Lung (tissue), 12 donors: Measurements from ENCODE around the gene MUSK. TPM values are rescaled to one million over a fixed set of nuclear protein-coding genes. Genes with fewer than 3 reads are reported as not detected.

Source experiments
- ATAC-seq: fragments of 200-7000 bp; cut with Tn5 transposase; one replicate; pipeline ENCODE4 v1.9.1; 2020; ENCODE audit warnings: moderate number of reproducible peaks; ENCODE audit not compliant: insufficient read depth, low FRiP score
- DNase-seq, 3 donors: peaks; one replicate each; pipeline ENCODE4 v3.0.0-alpha.2; 2013 to 2017
- H3K27ac ChIP-seq, 2 donors: one replicate each; pipeline ENCODE4 v1.5.1; 2013; ENCODE audit warnings: mild to moderate bottlenecking in 2 of 2, moderate library complexity in 2 of 2, control low read depth in 1 of 2, inconsistent platforms in 1 of 2, low read depth in 1 of 2, low read length in 1 of 2
- H3K27me3 ChIP-seq, 3 donors: one replicate each; pipeline ENCODE4 v1.5.1; 2013; ENCODE audit warnings: low read length in 2 of 3; ENCODE audit not compliant: control insufficient read depth in 3 of 3, insufficient read depth in 3 of 3
- H3K36me3 ChIP-seq, 4 donors: one replicate each; pipeline ENCODE4 v1.5.1; 2013; ENCODE audit warnings: low read length in 4 of 4, mild to moderate bottlenecking in 1 of 4, moderate library complexity in 1 of 4; ENCODE audit not compliant: control insufficient read depth in 4 of 4, insufficient read depth in 4 of 4
- H3K4me1 ChIP-seq, 5 donors: one replicate each; pipeline ENCODE4 v1.5.1; 2013; ENCODE audit warnings: low read length in 5 of 5, mild to moderate bottlenecking in 2 of 5, moderate library complexity in 1 of 5; ENCODE audit not compliant: control insufficient read depth in 5 of 5, insufficient read depth in 5 of 5
- H3K4me3 ChIP-seq: one replicate; pipeline ENCODE4 v1.5.1; 2013; ENCODE audit warnings: mild to moderate bottlenecking, control low read depth, moderate library complexity
- H3K9ac ChIP-seq, 2 donors: one replicate each; pipeline ENCODE4 v1.5.1; 2013; ENCODE audit warnings: low read length in 2 of 2, control low read depth in 1 of 2; ENCODE audit not compliant: insufficient read depth in 1 of 2
- H3K9me3 ChIP-seq, 4 donors: one replicate each; pipeline ENCODE4 v1.5.1; 2013; ENCODE audit warnings: low read length in 3 of 4, mild to moderate bottlenecking in 1 of 4, moderate library complexity in 1 of 4; ENCODE audit not compliant: control insufficient read depth in 4 of 4, insufficient read depth in 3 of 4
- WGBS, 2 donors: extraction: QIAGEN DNeasy Blood & Tissue Kit; methylation state at CpG; one replicate each; pipeline ENCODE4 v1.1.7; 2013; 5-methylcytosine and 5-hydroxymethylcytosine counted together
- polyA plus RNA-seq, 2 donors: library from polyadenylated mRNA; stranded (reverse); fragments of 200-250 nt; gene quantifications; one replicate each; pipeline ENCODE4 v1.2.1, GENCODE V29; 2013
- total RNA-seq, 2 donors: library from RNA; depleted of rRNA in 1 of 2; stranded (reverse); fragments of >200 nt in 1 of 2; gene quantifications; one replicate each; pipeline ENCODE4 v1.2.1, GENCODE V29; 2014 to 2021
- TF ChIP-seq, protein P1 (sequence below): IDR thresholded peaks from 2 replicates; pipeline ENCODE4 v1.5.1; 2012; ENCODE audit warnings: mild to moderate bottlenecking; ENCODE audit errors: control extremely low read depth, extremely low read depth
- donor health status: control.
- donor health status: control.
- donor health status: Bipolar disorder and iron deficiency.
- donor health status: healthy.
- donor health status: DM: yes; HTN: yes; CAD: no.

Gene MUSK
- total and polyA plus RNA-seq, 4 donors: 0.14 to 2.8 (median 0.43) TPM

DNA sequence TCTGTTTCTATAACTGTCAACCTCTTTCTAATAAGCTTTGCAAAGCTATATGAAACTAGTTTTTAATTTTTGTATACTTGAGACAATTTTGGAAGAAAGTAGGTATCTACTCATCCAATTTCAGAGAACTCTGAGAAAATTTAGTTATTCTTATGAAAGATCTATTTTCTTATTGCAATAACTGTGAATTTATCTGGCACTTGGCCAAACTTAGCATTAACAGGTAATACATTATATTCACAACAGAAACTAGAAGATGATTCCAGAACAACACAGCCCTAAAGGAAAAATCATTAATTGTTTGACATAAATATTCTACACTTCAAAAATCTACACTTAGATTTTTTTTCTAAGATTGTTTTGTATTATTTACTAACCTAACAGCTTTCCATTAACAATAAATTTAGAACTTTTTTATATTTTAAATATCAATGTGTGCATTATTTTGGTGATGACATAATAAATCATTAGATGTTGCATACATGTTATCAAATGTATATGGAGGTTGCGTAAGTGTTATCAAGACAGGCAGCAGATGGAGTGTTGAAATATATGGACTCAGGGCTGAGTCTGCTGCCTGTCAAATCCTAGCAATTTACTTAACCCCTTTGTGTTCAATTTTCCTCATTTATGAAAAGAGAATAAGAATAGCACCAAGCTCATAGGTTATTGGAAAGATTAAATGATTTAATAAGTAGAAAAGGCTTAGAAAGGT, 141.8 kb downstream of the MUSK start:
- ATAC-seq (no peak), DNase-seq (peak in 2 of 3 donors; percentile 72 to 84)
- no peak overlapping the region for H3K27ac ChIP-seq
- TF ChIP-seq, protein P1, sequence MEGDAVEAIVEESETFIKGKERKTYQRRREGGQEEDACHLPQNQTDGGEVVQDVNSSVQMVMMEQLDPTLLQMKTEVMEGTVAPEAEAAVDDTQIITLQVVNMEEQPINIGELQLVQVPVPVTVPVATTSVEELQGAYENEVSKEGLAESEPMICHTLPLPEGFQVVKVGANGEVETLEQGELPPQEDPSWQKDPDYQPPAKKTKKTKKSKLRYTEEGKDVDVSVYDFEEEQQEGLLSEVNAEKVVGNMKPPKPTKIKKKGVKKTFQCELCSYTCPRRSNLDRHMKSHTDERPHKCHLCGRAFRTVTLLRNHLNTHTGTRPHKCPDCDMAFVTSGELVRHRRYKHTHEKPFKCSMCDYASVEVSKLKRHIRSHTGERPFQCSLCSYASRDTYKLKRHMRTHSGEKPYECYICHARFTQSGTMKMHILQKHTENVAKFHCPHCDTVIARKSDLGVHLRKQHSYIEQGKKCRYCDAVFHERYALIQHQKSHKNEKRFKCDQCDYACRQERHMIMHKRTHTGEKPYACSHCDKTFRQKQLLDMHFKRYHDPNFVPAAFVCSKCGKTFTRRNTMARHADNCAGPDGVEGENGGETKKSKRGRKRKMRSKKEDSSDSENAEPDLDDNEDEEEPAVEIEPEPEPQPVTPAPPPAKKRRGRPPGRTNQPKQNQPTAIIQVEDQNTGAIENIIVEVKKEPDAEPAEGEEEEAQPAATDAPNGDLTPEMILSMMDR: no peak
- no peaks in the 10 kb centered on the region for H3K36me3 ChIP-seq
- peaks cover 0 to 4% (median 3%) of the 10 kb centered on the region in 5 donors for H3K4me1 ChIP-seq
- no peaks in the 10 kb centered on the region for H3K9me3 ChIP-seq
- no peaks in the 10 kb centered on the region for H3K27me3 ChIP-seq
- no peak overlapping the region for H3K4me3 ChIP-seq
- WGBS, 2 donors: 83 to 93% methylated on average over 1 of the region's 1 CpG
- H3K9ac ChIP-seq: no peak overlapping the region

DNA sequence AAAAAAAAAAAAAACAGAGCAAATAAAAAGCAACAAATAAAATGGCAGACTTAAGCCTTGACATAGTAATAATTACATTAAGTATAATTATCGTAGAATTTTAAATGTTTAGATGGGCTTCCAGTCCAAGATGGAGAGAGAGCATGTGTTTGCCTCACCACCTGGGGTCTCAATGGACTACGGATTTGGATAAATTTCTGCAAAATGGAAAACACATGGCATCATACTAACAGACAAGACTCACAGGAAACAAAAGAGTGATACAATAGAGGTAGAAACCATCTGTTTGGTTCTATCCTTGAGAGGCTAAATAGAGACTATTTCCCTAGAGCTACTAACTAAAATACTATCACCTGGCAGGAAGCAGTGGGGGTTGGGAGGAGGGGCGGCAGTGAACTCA, 144.3 kb downstream of the MUSK start:
- Histone ChIP-seq H3K27me3 (no peaks in the 10 kb centered on the region), H3K27ac (no peak overlapping the region), H3K9me3 (no peaks in the 10 kb centered on the region), H3K4me1 (peaks cover 0 to 4% (median 3%) of the 10 kb centered on the region in 5 donors), H3K4me3 (no peak overlapping the region), H3K36me3 (no peaks in the 10 kb centered on the region), H3K9ac (no peak overlapping the region)
- DNase-seq: no peak
- 76 to 91% methylated on average over 3 of the region's 3 CpGs for WGBS, 2 donors
- no peak for ATAC-seq
- TF ChIP-seq, protein P1: no peak

DNA sequence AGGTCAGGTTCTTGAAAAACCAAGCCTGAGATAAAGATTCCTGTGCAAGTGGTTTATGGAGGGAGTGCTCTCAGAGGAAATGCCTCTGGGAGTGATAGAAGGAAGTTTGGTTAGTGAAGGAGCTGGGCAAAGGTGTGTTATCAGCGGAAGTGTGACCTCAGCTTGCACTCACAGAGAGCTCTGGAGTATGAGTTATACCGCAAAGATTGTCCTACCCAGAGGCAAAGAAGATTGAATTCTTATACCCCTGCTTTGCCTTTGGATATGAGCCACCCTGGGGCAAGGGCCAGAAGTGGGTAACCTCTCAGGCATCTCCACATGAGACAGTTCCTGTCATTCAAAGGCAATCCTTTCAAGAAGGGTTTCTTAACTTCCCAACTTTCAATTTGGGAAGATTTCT, 145.6 kb downstream of the MUSK start:
- H3K36me3 ChIP-seq: no peaks in the 10 kb centered on the region
- H3K4me1 ChIP-seq: peaks cover 0 to 4% (median 0%) of the 10 kb centered on the region in 5 donors
- WGBS, 2 donors: 51 to 83% methylated on average over 2 of the region's 2 CpGs
- TF ChIP-seq, protein P1: no peak
- ATAC-seq (no peak), DNase-seq (no peak)
- no peaks in the 10 kb centered on the region for H3K27me3 ChIP-seq
- no peak overlapping the region for H3K9ac ChIP-seq
- H3K4me3 ChIP-seq: no peak overlapping the region
- no peaks in the 10 kb centered on the region for H3K9me3 ChIP-seq
- H3K27ac ChIP-seq: no peak overlapping the region

DNA sequence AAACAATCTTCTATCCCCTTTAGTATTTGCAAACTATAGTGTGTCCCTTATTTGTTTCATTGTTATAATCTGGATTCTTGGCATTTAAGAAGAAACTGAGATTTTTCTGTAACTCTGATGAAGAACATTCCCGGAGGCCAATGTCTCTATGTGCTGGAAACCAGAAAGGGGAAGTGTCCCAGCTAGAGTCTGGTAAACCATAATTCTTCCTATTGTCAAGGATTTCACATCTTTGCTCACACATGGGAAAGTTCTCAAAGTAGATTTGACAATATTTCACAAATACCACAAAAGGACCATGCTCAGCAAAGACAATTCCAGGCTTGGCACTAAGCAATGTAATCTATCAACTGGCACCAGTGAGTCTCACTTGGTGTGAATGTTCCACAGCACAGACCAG, 146.8 kb downstream of the MUSK start:
- ATAC-seq: no peak
- DNase-seq: no peak

More for the DNA sequence above, 146.8 kb downstream of the MUSK start:
- Histone ChIP-seq H3K9me3 (no peaks in the 10 kb centered on the region), H3K36me3 (no peaks in the 10 kb centered on the region), H3K4me3 (no peak overlapping the region), H3K4me1 (peaks cover 0 to 4% (median 0%) of the 10 kb centered on the region in 5 donors), H3K27me3 (no peaks in the 10 kb centered on the region), H3K27ac (no peak overlapping the region), H3K9ac (no peak overlapping the region)
- TF ChIP-seq, protein P1: no peak
- WGBS, 2 donors: 27 to 55% methylated on average over 1 of the region's 1 CpG
